Natural killer cell (primary cell): ENCODE results near the gene COX6A1. TPM values are rescaled to one million over a fixed set of nuclear protein-coding genes. Genes with fewer than 3 reads are reported as not detected.

ENCODE experiments used
- ATAC-seq, 3 donors: fragments of 150-1000 bp in 2 of 3; fragments of 200-7000 bp in 1 of 3; cut with Tn5 transposase; 1 replicate in 1 of 3; 2 replicates in 2 of 3; pipeline ENCODE4 v1.10.0; 2021; ENCODE audit warnings: mild to moderate bottlenecking in 2 of 3, moderate library complexity in 2 of 3
- DNase-seq, 2 donors: peaks; one replicate each; pipeline versions ENCODE4 v3.0.0 to v3.0.0-alpha.2; 2013 to 2021; ENCODE audit warnings: mixed read lengths in 1 of 2
- H3K27ac ChIP-seq: one replicate; pipeline ENCODE4 v1.5.1; 2013; ENCODE audit warnings: mild to moderate bottlenecking, low read length
- H3K27me3 ChIP-seq: one replicate; pipeline ENCODE4 v1.6.1; 2013; ENCODE audit warnings: low read length; ENCODE audit not compliant: control insufficient read depth, insufficient read depth
- H3K36me3 ChIP-seq: one replicate; pipeline ENCODE4 v1.6.1; 2013; ENCODE audit warnings: low read length; ENCODE audit not compliant: control insufficient read depth, insufficient read depth
- H3K4me1 ChIP-seq: one replicate; pipeline ENCODE4 v1.6.1; 2013; ENCODE audit warnings: low read length; ENCODE audit not compliant: control insufficient read depth, insufficient read depth
- H3K4me3 ChIP-seq: one replicate; pipeline ENCODE4 v1.5.1; 2013; ENCODE audit warnings: low read length
- H3K9me3 ChIP-seq: one replicate; pipeline ENCODE4 v1.6.1; 2013; ENCODE audit warnings: low read length; ENCODE audit not compliant: control insufficient read depth, insufficient read depth
- H3K27ac Mint-ChIP-seq, 2 donors: one replicate each; pipeline ENCODE4 v1.8.0; 2022; ENCODE audit warnings: mild to moderate bottlenecking in 2 of 2, mixed read lengths in 2 of 2, moderate library complexity in 1 of 2
- H3K27me3 Mint-ChIP-seq, 2 donors: one replicate each; pipeline ENCODE4 v1.8.0; 2022; ENCODE audit warnings: low read depth in 2 of 2, mixed read lengths in 2 of 2
- H3K36me3 Mint-ChIP-seq: one replicate; pipeline ENCODE4 v1.8.0; 2022; ENCODE audit warnings: mixed read lengths
- H3K4me1 Mint-ChIP-seq, 2 donors: one replicate each; pipeline ENCODE4 v1.8.0; 2022; ENCODE audit warnings: mixed read lengths in 2 of 2
- H3K4me3 Mint-ChIP-seq: one replicate; pipeline ENCODE4 v1.8.0; 2022; ENCODE audit warnings: mild to moderate bottlenecking, moderate library complexity, mixed read lengths
- H3K9me3 Mint-ChIP-seq, 2 donors: one replicate each; pipeline ENCODE4 v1.8.0; 2022; ENCODE audit warnings: mixed read lengths in 2 of 2
- CTCF ChIP-seq: fragments of 200-600 bp; IDR thresholded peaks from one replicate; pipeline ENCODE4 v1.8.0; 2022; ENCODE audit warnings: antibody characterized with exemption
- WGBS: methylation state at CpG from one replicate; pipeline ENCODE4 v1.1.7; 2013; ENCODE audit warnings: missing lambda C conversion rate; ENCODE audit not compliant: insufficient coverage; 5-methylcytosine and 5-hydroxymethylcytosine counted together
- intact Hi-C: fragments of 100-400 bp; cut with micrococcal nuclease; formaldehyde crosslinking; loops from one replicate; pipeline ENCODE4 v1.14.2; 2022
- total RNA-seq, 4 donors: library from RNA; stranded (reverse); fragments of 120-200 nt in 1 of 4; gene quantifications; one replicate each; pipeline versions ENCODE4 v1.2.3 to v1.2.4, GENCODE V29; 2013 to 2022

Gene COX6A1
- total RNA-seq, 3 donors from 2014 or later (not counting 1 experiment from before 2014, with no cell fraction given) = 152 to 189 (median 163) TPM

DNA sequence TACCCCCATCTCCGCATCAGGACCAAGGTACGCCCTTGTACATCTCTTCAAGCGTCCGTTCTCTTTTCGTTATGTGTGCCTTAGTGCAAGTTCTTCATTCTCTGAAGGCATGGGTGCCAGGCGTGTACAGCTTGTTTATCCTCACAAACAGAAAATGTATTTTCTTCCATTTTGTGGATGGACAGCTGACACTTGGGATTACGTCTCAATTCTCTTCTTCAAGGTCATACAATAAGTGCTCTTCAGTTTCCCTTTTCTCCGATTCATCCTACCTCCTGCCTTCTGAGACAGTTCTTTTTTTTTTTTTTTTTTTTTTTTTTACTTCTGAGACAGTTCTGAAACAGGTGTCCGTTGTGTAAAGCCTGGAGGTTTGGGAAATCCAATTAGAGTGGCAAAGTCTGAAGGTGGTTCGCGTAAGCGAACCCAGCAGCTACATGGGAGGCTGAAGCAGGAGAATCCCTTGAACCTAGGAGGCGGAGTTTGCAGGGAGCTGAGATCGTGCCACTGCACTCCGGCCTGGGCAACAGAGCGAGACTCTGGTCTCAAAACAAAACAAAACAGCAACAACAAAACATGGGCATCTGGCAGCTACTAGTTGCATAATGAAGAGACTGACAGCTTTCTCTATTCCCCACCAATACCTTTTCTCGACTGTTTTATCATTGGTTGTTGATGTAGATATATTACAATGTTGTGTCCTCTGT is 734 bp downstream of the COX6A1 start:
- no peaks in the 10 kb centered on the region for H3K36me3 Mint-ChIP-seq
- TF ChIP-seq CTCF = no peak
- peaks cover 22 to 28% of the 10 kb centered on the region in 2 donors for H3K4me1 Mint-ChIP-seq
- DNase-seq (no peak), ATAC-seq (peak in 1 of 3 donors; percentile 6)
- Histone ChIP-seq H3K4me1 (peaks cover 20% of the 10 kb centered on the region), H3K36me3 (peaks cover 20% of the 10 kb centered on the region), H3K27me3 (no peaks in the 10 kb centered on the region), H3K9me3 (no peaks in the 10 kb centered on the region), H3K4me3 (peak overlapping the region; percentile 73), H3K27ac (peak overlapping the region; percentile 78)
- no peaks in the 10 kb centered on the region for H3K27me3 Mint-ChIP-seq
- intact Hi-C loops = loop anchor here (1.0 to 10.0 kb wide), 7 partner anchors 8 to 208 kb away; partner anchors contain the start of genes COQ5, DYNLL1, GATC and POP5
- WGBS = 46% methylated on average over 15 of the region's 17 CpGs
- no peaks in the 10 kb centered on the region for H3K9me3 Mint-ChIP-seq
- H3K4me3 Mint-ChIP-seq = peak overlapping the region; percentile 98
- peak overlapping the region; percentile 91 to 94 for H3K27ac Mint-ChIP-seq

- Histone ChIP-seq H3K36me3 (peaks cover 26% of the 10 kb centered on the region), H3K27ac (no peak overlapping the region), H3K4me3 (no peak overlapping the region), H3K27me3 (no peaks in the 10 kb centered on the region), H3K4me1 (peaks cover 20% of the 10 kb centered on the region), H3K9me3 (no peaks in the 10 kb centered on the region)
- Mint-ChIP-seq H3K27ac (peak overlapping the region in 1 of 2 donors; percentile 34), H3K4me3 (peak overlapping the region; percentile 69), H3K4me1 (peaks cover 22 to 28% of the 10 kb centered on the region in 2 donors), H3K27me3 (no peaks in the 10 kb centered on the region), H3K9me3 (no peaks in the 10 kb centered on the region), H3K36me3 (no peaks in the 10 kb centered on the region)
- peak; percentile 64 to 80 (median 68) for ATAC-seq
- peak; percentile 81 for TF ChIP-seq CTCF
- intact Hi-C loops = loop anchor here (1.0 to 10.0 kb wide), 6 partner anchors 27 to 207 kb away; partner anchors contain the start of genes COQ5, DYNLL1 and POP5
- peak; percentile 39 to 93 for DNase-seq
- 17% methylated on average over 6 of the region's 6 CpGs for WGBS
Observed at GRCh38 chr12:120439646-120440247, 1.8 kb downstream of the COX6A1 start.

- no peak for ATAC-seq
- intact Hi-C loops = no loop called here
- no peak overlapping the region for H3K27ac ChIP-seq
- Mint-ChIP-seq H3K4me1 (peaks cover 25 to 31% of the 10 kb centered on the region in 2 donors), H3K27ac (peak overlapping the region in 1 of 2 donors; percentile 95), H3K4me3 (peak overlapping the region; percentile 99), H3K36me3 (no peaks in the 10 kb centered on the region), H3K9me3 (no peaks in the 10 kb centered on the region), H3K27me3 (no peaks in the 10 kb centered on the region)
- H3K36me3 ChIP-seq = peaks cover 26% of the 10 kb centered on the region
- no peaks in the 10 kb centered on the region for H3K9me3 ChIP-seq
- no peak for TF ChIP-seq CTCF
- peaks cover 23% of the 10 kb centered on the region for H3K4me1 ChIP-seq
- 91% methylated on average over 2 of the region's 2 CpGs for WGBS
- no peak for DNase-seq
- no peaks in the 10 kb centered on the region for H3K27me3 ChIP-seq
- H3K4me3 ChIP-seq = no peak overlapping the region
Observed at GRCh38 chr12:120444676-120445075, 6.8 kb downstream of the COX6A1 start.
